Activated CD4-positive, alpha-beta T cell treated with anti-CD3 and anti-CD28 coated beads, Interleukin-2, amount 50 U/mL, for 4 hours (primary cell): ENCODE measurements around the gene ATP10D.
"Not testable (repeated sequence)": the region's sequence is repeated elsewhere in the genome, so short reads cannot be mapped to it uniquely, and the experiment has no call there.

Experiments used
- DNase-seq, 2 experiments: peaks; one replicate each; pipeline ENCODE4 v3.0.0-alpha.2; 2020

The ATP10D gene

DNA sequence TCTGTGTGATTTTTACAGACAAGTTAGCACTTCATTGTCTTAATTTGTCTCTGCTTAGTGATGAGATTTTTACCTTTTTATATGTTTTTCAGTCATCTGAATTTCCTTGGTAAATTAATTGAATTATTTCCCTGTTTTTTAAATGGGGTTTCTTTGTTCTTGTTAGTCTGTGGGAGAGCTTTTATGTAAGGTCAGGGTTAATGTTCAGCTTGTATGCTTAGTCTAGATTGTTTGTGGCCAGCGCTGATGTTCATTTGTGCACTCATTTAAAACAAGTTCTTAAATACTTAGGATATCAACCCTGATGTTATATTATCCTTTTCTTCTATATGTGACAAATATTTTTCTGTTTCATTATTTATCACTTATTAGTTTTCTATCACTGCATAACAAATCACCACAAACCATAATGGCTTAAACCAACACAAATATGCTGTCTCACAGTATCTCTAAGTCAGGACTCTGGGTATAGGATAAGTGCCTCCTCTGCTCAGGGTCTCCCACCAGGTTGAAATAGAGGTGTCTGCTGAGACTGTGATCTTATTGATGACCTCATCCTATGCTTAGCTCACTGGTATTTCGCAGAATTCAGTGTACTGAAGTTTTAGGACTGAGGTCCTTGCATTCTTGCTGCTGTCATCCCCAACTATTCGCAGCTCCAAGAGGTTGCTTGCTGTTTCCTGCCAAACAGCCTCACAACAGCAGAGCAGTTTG lies 53.2 kb downstream of the ATP10D start:
- no peak for DNase-seq

GRCh38 chr4:47538825-47539154 lies 53.7 kb downstream of the ATP10D start:
- no peak for DNase-seq

- not testable (repeated sequence) for DNase-seq
Observed at GRCh38 chr4:47542640-47543039, 57.6 kb downstream of the ATP10D start.

DNA sequence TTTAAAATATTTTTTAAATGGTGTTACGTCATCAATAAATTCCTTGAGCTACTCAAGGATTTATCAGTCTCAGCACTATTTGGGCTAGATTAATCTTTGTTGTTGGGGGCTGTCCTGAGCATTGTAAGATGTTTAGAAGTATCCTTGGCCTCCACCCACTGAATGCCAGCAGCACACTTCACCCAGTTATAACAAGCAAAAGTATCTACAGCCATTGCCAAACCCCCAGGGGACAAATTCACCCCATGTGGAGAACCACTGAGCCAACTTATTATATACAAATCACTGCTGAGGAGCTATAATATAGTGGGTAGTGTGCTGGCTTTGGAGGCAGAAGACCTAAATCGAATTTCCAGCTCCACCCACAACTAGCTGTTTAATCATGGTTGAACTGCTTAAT lies 58.3 kb downstream of the ATP10D start:
- no peak for DNase-seq

DNA sequence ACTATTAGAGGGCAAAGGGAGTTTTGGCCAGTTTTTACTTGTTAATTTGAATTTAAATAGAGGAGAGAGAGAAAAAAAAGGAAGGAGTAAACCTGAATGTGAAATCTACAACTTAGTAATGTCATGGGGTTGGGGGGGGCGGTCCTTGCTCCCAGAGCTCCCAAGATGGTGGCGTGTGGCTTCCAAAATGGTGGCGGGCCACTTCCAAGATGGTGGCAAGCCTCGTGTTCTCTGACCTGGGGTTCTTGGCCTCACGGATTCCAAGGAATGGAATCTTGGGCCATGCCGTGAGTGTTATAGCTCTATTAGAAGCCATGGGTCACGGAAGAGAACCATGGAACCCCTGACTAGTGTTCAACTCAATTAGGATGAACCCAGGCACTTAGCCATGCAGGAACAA lies 65.3 kb downstream of the ATP10D start:
- DNase-seq, result not testable (repeated sequence)

- DNase-seq, result no peak
Observed at GRCh38 chr4:47550899-47551548, 65.9 kb downstream of the ATP10D start.

DNA sequence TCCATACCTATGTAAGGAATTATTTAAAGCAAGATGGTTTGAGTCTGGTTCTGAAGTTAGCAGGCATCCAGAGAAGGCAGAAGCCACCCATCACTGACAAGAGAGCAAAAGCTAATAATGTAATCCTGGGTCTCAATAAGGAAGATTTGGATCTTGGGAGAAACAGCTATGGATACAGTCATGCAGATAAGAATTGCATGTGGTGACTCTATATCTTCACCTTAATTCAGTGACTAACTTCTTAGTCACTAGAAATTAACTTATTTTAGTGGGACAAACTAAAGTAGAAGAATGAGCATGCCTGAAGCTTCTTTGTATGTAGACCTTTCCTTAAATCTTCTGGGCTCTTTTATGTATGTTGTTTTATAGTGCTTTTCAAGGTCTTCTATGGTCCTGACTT lies 66.6 kb downstream of the ATP10D start:
- DNase-seq, result no peak

DNA sequence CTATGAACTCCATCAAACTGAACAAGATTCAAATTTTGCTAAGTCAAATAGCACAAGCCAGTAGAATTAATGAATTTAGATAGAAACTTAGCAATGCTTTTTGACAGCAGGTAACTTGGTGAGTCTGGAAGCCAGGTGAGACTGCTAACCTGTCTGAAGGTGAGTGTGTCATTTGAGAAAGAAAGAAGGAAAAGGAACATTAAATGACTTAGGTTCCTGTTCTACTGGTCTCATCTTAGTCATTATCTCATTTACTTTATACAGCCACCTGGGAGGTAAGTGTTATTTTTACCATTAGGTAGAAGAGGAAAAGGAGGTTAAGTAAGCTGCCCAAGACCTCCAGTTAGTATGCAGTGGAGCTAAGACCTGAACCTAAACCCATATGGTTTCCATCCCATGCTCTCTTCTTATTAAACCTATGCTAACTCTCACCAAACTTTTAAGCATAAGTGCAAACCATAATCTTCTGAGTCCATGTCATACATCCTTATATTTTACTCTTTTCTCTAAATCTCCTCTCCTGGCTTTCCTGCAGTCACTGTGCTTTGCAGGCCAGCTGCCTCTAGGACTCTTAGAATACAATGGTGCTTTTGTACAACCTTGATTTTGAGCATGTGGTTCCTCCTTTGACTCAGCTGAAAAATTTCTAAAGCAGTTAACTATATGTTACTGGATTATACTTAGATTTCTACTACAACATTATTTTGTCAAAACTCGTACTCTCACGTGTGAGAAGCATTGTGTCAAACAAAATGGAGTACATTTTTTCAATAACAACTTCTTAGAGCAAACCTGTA lies 68.5 kb downstream of the ATP10D start:
- DNase-seq, result no peak

- not testable (repeated sequence) for DNase-seq
Observed at GRCh38 chr4:47555920-47556319, 70.8 kb downstream of the ATP10D start.

GRCh38 chr4:47557255-47557654 lies 72.2 kb downstream of the ATP10D start:
- DNase-seq, result no peak

DNA sequence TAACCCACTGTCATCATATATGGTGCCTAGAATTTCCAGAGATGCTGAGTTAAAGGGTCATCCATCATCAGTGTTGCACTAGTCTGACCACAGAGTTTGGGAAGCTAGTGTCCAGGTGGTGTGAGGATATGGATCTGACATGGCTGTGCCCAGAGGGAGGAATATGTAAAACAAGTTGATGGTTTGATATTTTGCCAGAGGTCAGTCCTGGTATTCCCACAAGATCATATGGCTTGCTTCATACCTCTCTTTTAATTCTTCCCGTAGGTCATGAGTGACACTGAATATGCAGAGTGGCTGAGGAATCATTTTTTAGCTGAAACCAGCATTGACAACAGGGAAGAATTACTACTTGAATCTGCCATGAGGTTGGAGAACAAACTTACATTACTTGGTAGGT lies 75.6 kb downstream of the ATP10D start:
- no peak for DNase-seq

GRCh38 chr4:47561331-47561730 lies 76.3 kb downstream of the ATP10D start:
- no peak for DNase-seq

DNA sequence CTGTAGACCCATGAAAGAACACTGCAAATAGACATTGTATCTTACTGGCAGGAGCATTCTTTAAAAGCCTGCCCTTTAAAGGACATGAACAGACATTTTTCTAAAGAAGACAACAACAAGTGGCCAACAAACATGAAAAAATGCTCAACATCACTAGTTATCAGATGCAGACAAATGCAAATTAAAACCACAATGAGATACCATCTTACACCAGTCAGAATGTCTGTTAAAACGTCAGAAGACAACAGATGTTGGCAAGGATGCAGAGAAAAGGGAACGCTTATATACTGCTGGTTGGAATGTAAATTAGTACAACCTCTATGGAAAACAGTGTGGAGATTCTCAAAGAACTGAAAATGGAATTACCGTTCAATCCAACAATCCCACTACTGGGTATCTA lies 77.2 kb downstream of the ATP10D start:
- no peak for DNase-seq

DNA sequence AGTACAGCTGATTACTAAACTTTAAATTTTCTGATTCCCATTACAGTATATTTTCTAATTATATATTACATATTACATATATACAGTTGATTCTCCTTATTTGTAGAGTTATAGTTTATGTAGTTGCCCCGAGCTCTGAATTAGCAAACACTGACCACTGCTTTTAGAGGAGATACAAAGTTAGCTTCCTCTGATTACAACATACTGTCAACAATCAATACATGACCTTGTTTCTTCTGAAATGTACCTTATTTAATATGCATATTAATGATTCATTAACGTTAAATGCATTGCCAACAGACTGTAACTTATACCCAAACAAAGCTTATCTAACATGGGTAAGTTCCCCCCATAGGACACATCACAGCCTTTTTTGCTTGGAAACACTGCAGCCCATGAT lies 81.5 kb downstream of the ATP10D start:
- no peak for DNase-seq

DNA sequence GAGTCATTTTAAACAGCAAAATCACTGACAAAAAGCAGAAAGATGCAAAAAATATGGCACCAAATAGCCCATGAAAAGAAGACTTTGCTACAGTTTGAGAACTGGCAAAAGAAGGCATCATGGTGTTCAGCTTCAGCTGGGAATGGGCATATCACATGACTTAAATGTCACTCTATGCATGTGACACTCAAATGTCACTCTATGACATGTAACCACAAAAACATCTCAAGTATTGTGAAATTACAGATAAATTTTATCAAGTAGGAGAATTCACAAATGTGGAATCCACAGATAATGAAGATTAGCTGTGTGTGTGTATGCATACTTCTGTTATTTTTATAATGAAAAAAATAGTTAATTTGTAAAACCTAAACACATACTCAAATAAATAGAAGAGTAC lies 81.9 kb downstream of the ATP10D start:
- DNase-seq, result no peak

DNA sequence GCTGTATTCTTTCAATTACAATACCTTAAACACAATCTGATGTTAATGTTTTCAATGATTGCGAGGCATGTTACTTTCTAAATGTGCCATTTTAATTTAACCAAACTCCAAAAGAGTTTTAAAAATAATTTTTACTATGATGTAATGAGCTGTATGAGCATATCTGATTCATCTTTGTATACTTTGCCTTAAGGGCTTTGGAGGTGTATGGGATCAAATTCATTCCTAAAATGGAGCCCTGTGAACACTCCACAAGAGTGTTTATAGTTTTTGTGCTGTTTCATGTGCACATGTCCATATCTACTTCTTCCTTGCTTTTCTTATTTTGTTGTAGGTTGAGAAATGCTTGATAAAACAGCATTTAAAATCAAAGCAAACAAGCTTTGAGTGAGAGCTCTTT lies 82.4 kb downstream of the ATP10D start:
- DNase-seq, result no peak

DNA sequence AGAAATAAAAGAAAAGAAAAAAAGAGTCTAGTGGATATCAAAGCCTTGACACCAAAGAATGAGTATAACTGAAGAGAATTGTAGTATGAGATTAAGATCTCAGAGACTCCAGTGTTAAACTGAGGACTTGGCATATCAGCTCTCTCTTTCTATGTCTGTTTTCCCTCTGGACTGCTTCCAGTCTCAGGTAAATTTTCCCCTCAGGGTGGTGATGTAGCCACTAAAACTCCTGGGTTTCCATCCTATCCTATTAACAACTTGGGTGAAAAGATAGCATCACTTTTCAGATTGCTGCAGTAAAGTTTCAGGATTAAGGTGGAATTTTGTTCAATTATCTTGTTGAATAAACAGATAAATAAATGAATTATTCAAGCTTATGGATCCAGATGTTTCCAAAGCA lies 85.7 kb downstream of the ATP10D start:
- no peak for DNase-seq

DNA sequence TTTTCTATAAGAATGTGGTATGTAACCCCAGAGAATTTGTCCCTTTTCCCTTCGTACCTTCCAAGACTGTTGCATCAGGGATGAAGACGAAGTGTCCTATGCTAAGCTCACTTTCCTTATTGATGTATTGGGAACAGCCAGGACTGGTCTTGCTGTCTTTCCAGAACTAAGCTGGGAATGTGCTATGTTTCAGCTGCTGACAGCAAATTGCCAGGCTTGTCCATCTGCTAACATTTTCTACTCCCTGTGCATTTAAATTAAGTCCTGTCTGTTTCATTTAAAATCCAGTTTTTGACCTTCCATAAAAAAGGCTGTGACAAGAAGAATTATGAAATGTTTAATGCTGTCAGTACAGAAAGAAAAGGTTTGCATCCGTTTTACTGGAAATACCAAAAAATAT lies 87.9 kb downstream of the ATP10D start:
- no peak for DNase-seq

- DNase-seq, result no peak
Observed at GRCh38 chr4:47577779-47578553, 92.9 kb downstream of the ATP10D start.

- no peak for DNase-seq
Observed at GRCh38 chr4:47579235-47579634, 94.2 kb downstream of the ATP10D start.

DNA sequence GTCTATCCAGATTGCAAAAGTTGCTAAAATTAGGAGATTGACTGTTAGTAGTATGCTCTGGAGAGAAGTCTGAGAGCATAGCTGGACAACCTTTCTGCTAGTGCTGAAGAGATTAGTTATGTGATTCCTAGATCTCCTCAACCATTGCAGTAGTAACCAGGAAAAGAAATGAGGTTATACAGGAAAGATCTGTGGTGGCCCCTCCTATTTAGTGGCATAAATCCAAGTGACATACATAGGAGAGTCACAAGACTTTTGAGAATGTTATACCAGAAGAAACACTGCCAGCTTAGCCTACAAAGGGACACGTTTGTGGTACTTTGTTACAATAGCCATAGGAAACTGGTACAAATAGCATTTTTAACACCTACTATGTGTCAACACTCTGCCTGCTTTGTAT lies 105.2 kb downstream of the ATP10D start:
- DNase-seq, result no peak

DNA sequence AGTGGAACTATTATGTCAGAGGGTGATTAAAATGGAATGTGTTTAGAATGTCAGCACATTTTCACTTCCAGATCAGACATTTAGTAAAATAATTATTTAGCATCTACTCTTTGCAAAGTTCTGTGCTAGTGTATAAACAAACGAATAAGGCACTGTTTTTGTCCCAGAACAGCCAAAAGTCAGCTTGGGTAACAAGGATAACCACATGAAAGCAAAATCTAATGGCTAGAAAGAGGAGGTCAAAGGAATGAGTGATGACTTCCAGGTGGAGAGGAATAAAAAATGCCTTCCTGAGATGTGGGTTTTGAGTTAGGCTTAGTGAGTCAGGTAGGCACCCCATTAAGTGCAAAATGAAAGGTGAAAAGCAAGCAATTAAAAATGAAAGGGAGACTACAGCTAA lies 112.6 kb downstream of the ATP10D start:
- DNase-seq, result no peak

- no peak for DNase-seq
Observed at GRCh38 chr4:47598320-47598719, 113.2 kb downstream of the ATP10D start.
